Measurements from ENCODE around the gene LLGL1. TPM values are rescaled to one million over a fixed set of nuclear protein-coding genes. Genes with fewer than 3 reads are reported as not detected.

LLGL1 gene
- total RNA-seq, 1 experiment from 2014 or later = 85.1 TPM

- Histone ChIP-seq H3K27me3 (ENCODE audit: control insufficient read depth, insufficient read depth, low read length) (no peaks in the 10 kb centered on the region), H3K36me3 (replicated peaks; ENCODE audit: control insufficient read depth, insufficient read depth, low read length) (peaks cover 9% of the 10 kb centered on the region), H3K4me3 (ENCODE audit: insufficient read depth, low read depth, low read length) (no peak overlapping the region)
- no peak for DNase-seq
Measured at GRCh38 chr17:18230288-18231141, 5.1 kb downstream of the LLGL1 start.

- Histone ChIP-seq H3K36me3 (replicated peaks; ENCODE audit: control insufficient read depth, insufficient read depth, low read length) (peaks cover 10% of the 10 kb centered on the region), H3K4me3 (ENCODE audit: insufficient read depth, low read depth, low read length) (no peak overlapping the region), H3K27me3 (ENCODE audit: control insufficient read depth, insufficient read depth, low read length) (no peaks in the 10 kb centered on the region)
- peak; percentile 69 for DNase-seq
Measured at GRCh38 chr17:18231164-18231563, 5.7 kb downstream of the LLGL1 start.

GRCh38 chr17:18233803-18234518, 8.5 kb downstream of the LLGL1 start:
- Histone ChIP-seq H3K36me3 (replicated peaks; ENCODE audit: control insufficient read depth, insufficient read depth, low read length) (peaks cover 20% of the 10 kb centered on the region), H3K27me3 (ENCODE audit: control insufficient read depth, insufficient read depth, low read length) (no peaks in the 10 kb centered on the region), H3K4me3 (ENCODE audit: insufficient read depth, low read depth, low read length) (no peak overlapping the region)
- DNase-seq = no peak

DNA sequence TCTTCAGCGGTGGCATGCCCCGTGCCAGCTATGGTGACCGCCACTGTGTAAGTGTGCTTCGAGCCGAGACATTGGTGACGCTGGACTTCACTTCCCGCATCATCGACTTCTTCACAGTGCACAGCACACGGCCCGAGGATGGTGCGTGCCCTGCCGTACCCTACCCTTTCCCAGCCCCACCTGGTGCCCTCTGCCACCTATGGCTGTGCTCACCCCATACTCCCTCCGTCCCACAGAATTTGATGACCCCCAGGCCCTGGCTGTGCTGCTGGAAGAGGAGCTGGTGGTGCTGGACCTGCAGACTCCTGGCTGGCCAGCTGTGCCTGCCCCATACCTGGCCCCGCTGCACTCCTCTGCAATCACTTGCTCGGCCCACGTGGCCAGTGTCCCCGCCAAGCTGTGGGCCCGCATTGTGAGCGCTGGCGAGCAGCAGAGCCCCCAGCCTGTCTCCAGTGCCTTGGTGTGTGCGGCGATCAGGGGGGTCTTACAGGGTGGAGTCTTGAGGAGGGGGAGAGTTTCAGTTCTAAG, 9.5 kb downstream of the LLGL1 start:
- H3K4me3 ChIP-seq (ENCODE audit: insufficient read depth, low read depth, low read length) = no peak overlapping the region
- no peaks in the 10 kb centered on the region for H3K27me3 ChIP-seq (ENCODE audit: control insufficient read depth, insufficient read depth, low read length)
- DNase-seq = no peak
- H3K36me3 ChIP-seq (replicated peaks; ENCODE audit: control insufficient read depth, insufficient read depth, low read length) = peaks cover 22% of the 10 kb centered on the region

DNA sequence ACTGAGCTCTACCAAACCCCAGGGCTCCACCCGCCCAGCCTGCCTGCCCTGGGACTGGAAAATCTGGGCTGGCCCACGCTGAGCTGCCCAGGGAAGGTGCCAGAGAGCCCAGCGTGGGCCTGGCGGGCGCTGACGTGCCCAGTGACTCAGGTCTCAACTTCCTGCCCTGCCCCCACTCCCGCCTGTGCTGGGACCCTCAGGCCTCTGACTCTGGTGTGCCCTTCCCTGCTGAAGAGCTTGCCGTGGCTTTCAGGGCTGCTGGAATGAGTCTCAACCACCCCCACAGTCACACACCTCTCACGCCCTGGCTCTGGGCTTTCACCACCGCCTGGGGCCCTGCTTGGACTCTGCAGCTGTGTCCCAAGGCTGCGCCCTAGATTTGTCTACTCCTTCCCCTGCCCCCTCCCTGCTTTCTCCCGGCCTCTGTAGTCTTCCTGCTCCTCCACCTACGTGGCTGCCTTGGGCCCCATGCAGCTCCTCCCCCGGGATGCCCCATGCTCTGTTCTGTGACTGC, 10.4 kb downstream of the LLGL1 start:
- DNase-seq = no peak
- H3K36me3 ChIP-seq (replicated peaks; ENCODE audit: control insufficient read depth, insufficient read depth, low read length) = peaks cover 22% of the 10 kb centered on the region

DNA sequence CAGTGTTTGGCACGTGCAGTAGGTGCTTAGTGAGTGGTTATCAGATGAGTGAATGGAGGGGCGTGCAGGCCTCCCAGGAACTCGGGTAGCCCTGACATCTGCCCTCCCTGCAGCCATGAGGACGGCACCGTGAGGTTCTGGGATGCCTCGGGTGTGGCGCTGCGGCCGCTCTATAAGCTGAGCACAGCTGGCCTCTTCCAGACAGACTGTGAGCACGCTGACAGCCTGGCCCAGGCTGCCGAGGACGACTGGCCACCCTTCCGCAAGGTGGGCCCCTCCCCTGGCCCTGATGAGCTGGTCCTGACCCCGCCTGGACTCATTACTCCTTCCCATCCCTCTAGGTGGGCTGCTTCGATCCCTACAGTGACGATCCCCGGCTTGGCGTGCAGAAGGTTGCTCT, 11.1 kb downstream of the LLGL1 start:
- H3K36me3 ChIP-seq (replicated peaks; ENCODE audit: control insufficient read depth, insufficient read depth, low read length) = peaks cover 23% of the 10 kb centered on the region
- no peaks in the 10 kb centered on the region for H3K27me3 ChIP-seq (ENCODE audit: control insufficient read depth, insufficient read depth, low read length)
- DNase-seq = no peak
- no peak overlapping the region for H3K4me3 ChIP-seq (ENCODE audit: insufficient read depth, low read depth, low read length)

More for the DNA sequence above, 10.4 kb downstream of the LLGL1 start:
- Histone ChIP-seq H3K4me3 (ENCODE audit: insufficient read depth, low read depth, low read length) (no peak overlapping the region), H3K27me3 (ENCODE audit: control insufficient read depth, insufficient read depth, low read length) (no peaks in the 10 kb centered on the region)

DNA sequence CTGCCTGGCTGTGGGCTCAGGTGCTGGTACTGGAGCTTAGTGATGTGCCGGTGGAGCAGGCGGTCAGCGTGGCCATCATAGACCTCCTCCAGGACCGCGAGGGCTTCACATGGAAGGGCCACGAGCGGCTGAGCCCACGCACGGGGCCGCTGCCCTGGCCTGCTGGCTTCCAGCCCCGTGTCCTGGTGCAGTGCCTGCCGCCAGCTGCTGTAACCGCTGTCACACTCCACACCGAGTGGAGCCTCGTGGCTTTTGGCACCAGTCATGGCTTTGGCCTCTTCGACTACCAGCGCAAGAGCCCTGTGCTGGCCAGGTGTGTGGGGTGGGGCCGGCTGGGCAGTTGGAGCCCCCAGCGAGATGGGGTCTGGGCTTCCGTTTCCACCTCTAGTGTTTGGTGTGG, 12.0 kb downstream of the LLGL1 start:
- H3K4me3 ChIP-seq (ENCODE audit: insufficient read depth, low read depth, low read length) = no peak overlapping the region
- no peaks in the 10 kb centered on the region for H3K27me3 ChIP-seq (ENCODE audit: control insufficient read depth, insufficient read depth, low read length)
- H3K36me3 ChIP-seq (replicated peaks; ENCODE audit: control insufficient read depth, insufficient read depth, low read length) = peaks cover 24% of the 10 kb centered on the region
- DNase-seq = no peak

- peaks cover 25% of the 10 kb centered on the region for H3K36me3 ChIP-seq (replicated peaks; ENCODE audit: control insufficient read depth, insufficient read depth, low read length)
- DNase-seq = no peak
- no peak overlapping the region for H3K4me3 ChIP-seq (ENCODE audit: insufficient read depth, low read depth, low read length)
- no peaks in the 10 kb centered on the region for H3K27me3 ChIP-seq (ENCODE audit: control insufficient read depth, insufficient read depth, low read length)
Measured at GRCh38 chr17:18238299-18238698, 12.9 kb downstream of the LLGL1 start.

GRCh38 chr17:18240449-18240848, 15.0 kb downstream of the LLGL1 start:
- DNase-seq = no peak
- Histone ChIP-seq H3K36me3 (replicated peaks; ENCODE audit: control insufficient read depth, insufficient read depth, low read length) (peaks cover 31% of the 10 kb centered on the region), H3K27me3 (ENCODE audit: control insufficient read depth, insufficient read depth, low read length) (no peaks in the 10 kb centered on the region), H3K4me3 (ENCODE audit: insufficient read depth, low read depth, low read length) (no peak overlapping the region)

DNA sequence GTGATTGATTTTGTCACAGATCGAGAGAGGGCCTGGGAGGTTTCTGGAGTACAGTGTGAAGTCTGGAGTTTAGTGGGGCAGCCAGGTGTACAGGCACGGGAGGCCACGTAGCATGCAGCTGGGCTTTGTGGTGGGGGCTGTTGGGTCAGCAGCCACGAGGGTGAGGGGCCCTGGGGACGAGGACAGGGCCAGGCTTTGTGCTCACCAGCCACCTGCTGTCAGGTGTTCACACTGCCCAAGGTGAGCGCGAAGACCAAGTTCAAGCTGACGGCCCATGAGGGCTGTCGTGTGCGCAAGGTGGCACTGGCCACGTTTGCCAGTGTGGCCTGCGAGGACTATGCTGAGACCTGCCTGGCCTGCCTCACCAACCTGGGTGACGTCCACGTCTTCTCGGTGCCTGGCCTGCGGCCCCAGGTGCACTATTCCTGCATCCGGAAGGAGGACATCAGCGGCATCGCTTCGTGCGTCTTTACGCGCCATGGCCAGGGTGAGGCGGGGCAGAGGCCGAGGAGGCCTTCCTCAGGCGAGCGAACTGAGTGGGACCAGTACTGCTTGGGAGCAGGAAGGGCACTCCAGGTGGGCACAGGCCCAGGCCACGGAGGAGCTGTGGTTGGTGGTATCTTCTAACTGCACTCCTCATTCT, 15.9 kb downstream of the LLGL1 start:
- Histone ChIP-seq H3K4me3 (ENCODE audit: insufficient read depth, low read depth, low read length) (no peak overlapping the region), H3K27me3 (ENCODE audit: control insufficient read depth, insufficient read depth, low read length) (no peaks in the 10 kb centered on the region), H3K36me3 (replicated peaks; ENCODE audit: control insufficient read depth, insufficient read depth, low read length) (peaks cover 34% of the 10 kb centered on the region)
- DNase-seq = peak; percentile 85

- DNase-seq = no peak
- peaks cover 29% of the 10 kb centered on the region for H3K36me3 ChIP-seq (replicated peaks; ENCODE audit: control insufficient read depth, insufficient read depth, low read length)
- no peaks in the 10 kb centered on the region for H3K27me3 ChIP-seq (ENCODE audit: control insufficient read depth, insufficient read depth, low read length)
- H3K4me3 ChIP-seq (ENCODE audit: insufficient read depth, low read depth, low read length) = no peak overlapping the region
Measured at GRCh38 chr17:18245038-18245776, 19.8 kb downstream of the LLGL1 start.

- H3K36me3 ChIP-seq (replicated peaks; ENCODE audit: control insufficient read depth, insufficient read depth, low read length) = peaks cover 35% of the 10 kb centered on the region
- peak; percentile 71 for DNase-seq
- no peaks in the 10 kb centered on the region for H3K27me3 ChIP-seq (ENCODE audit: control insufficient read depth, insufficient read depth, low read length)
- H3K4me3 ChIP-seq (ENCODE audit: insufficient read depth, low read depth, low read length) = peak overlapping the region; percentile 54
Measured at GRCh38 chr17:18246109-18246725, 20.8 kb downstream of the LLGL1 start.

DNA sequence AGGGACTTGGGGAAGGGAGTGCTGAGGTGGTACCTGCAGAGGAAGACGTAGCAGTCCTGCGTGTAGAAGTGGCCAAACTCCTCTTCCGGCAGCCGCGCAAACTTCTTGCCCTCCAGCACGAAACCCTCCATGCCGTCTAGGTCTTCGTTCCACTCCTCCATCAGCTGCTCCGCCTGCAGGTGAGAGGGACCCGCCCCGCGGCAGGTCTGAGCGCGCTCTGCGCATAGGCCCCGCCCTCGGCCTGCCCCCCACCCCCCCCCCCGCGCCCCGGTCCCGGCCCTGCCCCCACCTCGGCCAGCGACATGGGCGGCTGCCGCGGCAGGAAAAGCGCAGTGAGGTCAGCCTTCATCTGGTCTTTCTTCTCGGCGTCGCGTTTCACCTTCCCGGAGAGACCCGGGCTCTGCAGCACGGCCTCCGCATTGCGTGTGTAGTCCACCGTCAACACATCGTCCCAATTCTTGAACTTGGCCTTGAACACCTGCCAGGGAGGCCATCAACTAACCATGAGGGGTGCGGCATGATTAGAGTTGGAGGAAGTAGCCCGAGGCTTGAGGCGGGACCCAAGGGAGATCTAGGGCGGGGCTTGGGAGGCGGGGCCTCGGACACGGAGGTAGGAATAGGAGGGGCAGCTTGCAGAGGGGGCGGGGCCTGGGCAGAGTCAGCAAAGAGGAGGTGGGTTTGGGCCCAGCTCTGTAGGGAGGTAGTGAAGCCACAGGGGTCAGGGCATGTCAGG, 21.6 kb downstream of the LLGL1 start:
- Histone ChIP-seq H3K27me3 (ENCODE audit: control insufficient read depth, insufficient read depth, low read length) (no peaks in the 10 kb centered on the region), H3K36me3 (replicated peaks; ENCODE audit: control insufficient read depth, insufficient read depth, low read length) (peaks cover 37% of the 10 kb centered on the region), H3K4me3 (ENCODE audit: insufficient read depth, low read depth, low read length) (peak overlapping the region; percentile 54)
- DNase-seq = peak; percentile 100
